Activated naive CD8-positive, alpha-beta T cell treated with anti-CD3 and anti-CD28 coated beads, Interleukin-2, amount 50 U/mL, for 24 hours (primary cell): ENCODE results near the gene ARHGAP15.

ENCODE experiments used
- ATAC-seq: fragments of 150-1000 bp; cut with Tn5 transposase; one replicate; pipeline ENCODE4 v1.10.0; 2021
- DNase-seq: peaks from one replicate; pipeline ENCODE4 v3.0.0; 2021
- H3K27ac Mint-ChIP-seq: one replicate; pipeline ENCODE4 v1.8.0; 2021; ENCODE audit warnings: mild to moderate bottlenecking, mixed read lengths
- H3K27me3 Mint-ChIP-seq: one replicate; pipeline ENCODE4 v1.8.0; 2021; ENCODE audit warnings: mixed read lengths
- H3K36me3 Mint-ChIP-seq: one replicate; pipeline ENCODE4 v1.8.0; 2021; ENCODE audit warnings: low read depth, mixed read lengths
- H3K4me1 Mint-ChIP-seq: one replicate; pipeline ENCODE4 v1.8.0; 2021; ENCODE audit warnings: mixed read lengths
- H3K4me3 Mint-ChIP-seq: one replicate; pipeline ENCODE4 v1.8.0; 2021; ENCODE audit warnings: mild to moderate bottlenecking, moderate library complexity, mixed read lengths
- H3K9me3 Mint-ChIP-seq: one replicate; pipeline ENCODE4 v1.8.0; 2021; ENCODE audit warnings: mixed read lengths

Gene ARHGAP15

GRCh38 chr2:143132355-143132754 is 3.1 kb downstream of the ARHGAP15 start:
- peak overlapping the region; percentile 80 for H3K4me3 Mint-ChIP-seq
- ATAC-seq: peak; percentile 64
- no peaks in the 10 kb centered on the region for H3K27me3 Mint-ChIP-seq
- peaks cover 77% of the 10 kb centered on the region for H3K4me1 Mint-ChIP-seq
- DNase-seq: peak; percentile 33
- peak overlapping the region; percentile 78 for H3K27ac Mint-ChIP-seq
- peaks cover 3% of the 10 kb centered on the region for H3K9me3 Mint-ChIP-seq
- peaks cover 14% of the 10 kb centered on the region for H3K36me3 Mint-ChIP-seq

- Mint-ChIP-seq H3K4me3 (no peak overlapping the region), H3K36me3 (peaks cover 14% of the 10 kb centered on the region), H3K27ac (no peak overlapping the region), H3K9me3 (peaks cover 3% of the 10 kb centered on the region), H3K27me3 (no peaks in the 10 kb centered on the region), H3K4me1 (peaks cover 77% of the 10 kb centered on the region)
- no peak for DNase-seq
- ATAC-seq: no peak
Observed at GRCh38 chr2:143133783-143134182, 4.6 kb downstream of the ARHGAP15 start.

- no peak overlapping the region for H3K27ac Mint-ChIP-seq
Observed at GRCh38 chr2:143138292-143138691, 9.1 kb downstream of the ARHGAP15 start.

GRCh38 chr2:143139835-143140393 is 10.7 kb downstream of the ARHGAP15 start:
- peaks cover 85% of the 10 kb centered on the region for H3K4me1 Mint-ChIP-seq
- ATAC-seq (no peak), DNase-seq (no peak)
- no peaks in the 10 kb centered on the region for H3K9me3 Mint-ChIP-seq
- peaks cover 8% of the 10 kb centered on the region for H3K36me3 Mint-ChIP-seq
- H3K4me3 Mint-ChIP-seq: peak overlapping the region; percentile 72
- H3K27ac Mint-ChIP-seq: peak overlapping the region; percentile 80
- H3K27me3 Mint-ChIP-seq: no peaks in the 10 kb centered on the region

More at GRCh38 chr2:143138292-143138691, 9.1 kb downstream of the ARHGAP15 start:
- ATAC-seq (no peak), DNase-seq (no peak)
- Mint-ChIP-seq H3K27me3 (no peaks in the 10 kb centered on the region), H3K4me1 (peaks cover 81% of the 10 kb centered on the region), H3K9me3 (peaks cover 3% of the 10 kb centered on the region), H3K4me3 (no peak overlapping the region), H3K36me3 (peaks cover 10% of the 10 kb centered on the region)

- Mint-ChIP-seq H3K27me3 (no peaks in the 10 kb centered on the region), H3K27ac (peak overlapping the region; percentile 80), H3K9me3 (no peaks in the 10 kb centered on the region), H3K36me3 (peaks cover 2% of the 10 kb centered on the region), H3K4me1 (peaks cover 85% of the 10 kb centered on the region), H3K4me3 (peak overlapping the region; percentile 72)
- DNase-seq (no peak), ATAC-seq (peak; percentile 65)
Observed at GRCh38 chr2:143140864-143141661, 11.8 kb downstream of the ARHGAP15 start.

- Mint-ChIP-seq H3K27ac (no peak overlapping the region), H3K4me1 (peaks cover 85% of the 10 kb centered on the region), H3K36me3 (peaks cover 2% of the 10 kb centered on the region), H3K9me3 (no peaks in the 10 kb centered on the region), H3K27me3 (no peaks in the 10 kb centered on the region), H3K4me3 (no peak overlapping the region)
- DNase-seq (no peak), ATAC-seq (no peak)
Observed at GRCh38 chr2:143142598-143142997, 13.4 kb downstream of the ARHGAP15 start.

- Mint-ChIP-seq H3K27ac (peak overlapping the region; percentile 10), H3K9me3 (no peaks in the 10 kb centered on the region), H3K4me1 (peaks cover 85% of the 10 kb centered on the region), H3K27me3 (no peaks in the 10 kb centered on the region), H3K36me3 (peaks cover 2% of the 10 kb centered on the region), H3K4me3 (no peak overlapping the region)
- DNase-seq: no peak
- ATAC-seq: no peak
Observed at GRCh38 chr2:143144813-143145455, 15.7 kb downstream of the ARHGAP15 start.

- no peak for DNase-seq
- Mint-ChIP-seq H3K4me3 (no peak overlapping the region), H3K9me3 (no peaks in the 10 kb centered on the region), H3K4me1 (peaks cover 85% of the 10 kb centered on the region), H3K27me3 (no peaks in the 10 kb centered on the region), H3K27ac (peak overlapping the region; percentile 1), H3K36me3 (peaks cover 2% of the 10 kb centered on the region)
- no peak for ATAC-seq
Observed at GRCh38 chr2:143146366-143146765, 17.1 kb downstream of the ARHGAP15 start.

- Mint-ChIP-seq H3K36me3 (peaks cover 2% of the 10 kb centered on the region), H3K4me1 (peaks cover 85% of the 10 kb centered on the region), H3K4me3 (no peak overlapping the region), H3K27me3 (no peaks in the 10 kb centered on the region), H3K27ac (peak overlapping the region; percentile 17), H3K9me3 (no peaks in the 10 kb centered on the region)
- DNase-seq (no peak), ATAC-seq (no peak)
Observed at GRCh38 chr2:143146815-143147530, 17.8 kb downstream of the ARHGAP15 start.

GRCh38 chr2:143148011-143148410 is 18.8 kb downstream of the ARHGAP15 start:
- no peak for DNase-seq
- H3K27ac Mint-ChIP-seq: peak overlapping the region; percentile 24
- no peaks in the 10 kb centered on the region for H3K27me3 Mint-ChIP-seq

GRCh38 chr2:143148757-143149156 is 19.5 kb downstream of the ARHGAP15 start:
- H3K9me3 Mint-ChIP-seq: no peaks in the 10 kb centered on the region
- peak overlapping the region; percentile 34 for H3K4me3 Mint-ChIP-seq

More at GRCh38 chr2:143148011-143148410, 18.8 kb downstream of the ARHGAP15 start:
- H3K4me3 Mint-ChIP-seq: no peak overlapping the region
- H3K9me3 Mint-ChIP-seq: no peaks in the 10 kb centered on the region
- H3K36me3 Mint-ChIP-seq: peaks cover 2% of the 10 kb centered on the region
- ATAC-seq: no peak
- peaks cover 89% of the 10 kb centered on the region for H3K4me1 Mint-ChIP-seq

GRCh38 chr2:143150287-143150686 is 21.1 kb downstream of the ARHGAP15 start:
- no peaks in the 10 kb centered on the region for H3K27me3 Mint-ChIP-seq
- ATAC-seq (no peak), DNase-seq (no peak)
- H3K9me3 Mint-ChIP-seq: no peaks in the 10 kb centered on the region
- peak overlapping the region; percentile 53 for H3K4me3 Mint-ChIP-seq
- H3K27ac Mint-ChIP-seq: peak overlapping the region; percentile 93
- peaks cover 87% of the 10 kb centered on the region for H3K4me1 Mint-ChIP-seq
- H3K36me3 Mint-ChIP-seq: no peaks in the 10 kb centered on the region

More at GRCh38 chr2:143148757-143149156, 19.5 kb downstream of the ARHGAP15 start:
- H3K4me1 Mint-ChIP-seq: peaks cover 87% of the 10 kb centered on the region
- DNase-seq (no peak), ATAC-seq (no peak)
- peak overlapping the region; percentile 93 for H3K27ac Mint-ChIP-seq
- no peaks in the 10 kb centered on the region for H3K27me3 Mint-ChIP-seq
- H3K36me3 Mint-ChIP-seq: peaks cover 2% of the 10 kb centered on the region

- H3K9me3 Mint-ChIP-seq: no peaks in the 10 kb centered on the region
- H3K4me1 Mint-ChIP-seq: peaks cover 86% of the 10 kb centered on the region
- H3K27me3 Mint-ChIP-seq: no peaks in the 10 kb centered on the region
- peak overlapping the region; percentile 47 for H3K4me3 Mint-ChIP-seq
- H3K36me3 Mint-ChIP-seq: peaks cover 5% of the 10 kb centered on the region
- peak overlapping the region; percentile 93 for H3K27ac Mint-ChIP-seq
- peak; percentile 88 for ATAC-seq
- no peak for DNase-seq
Observed at GRCh38 chr2:143151111-143151752, 22.0 kb downstream of the ARHGAP15 start.

GRCh38 chr2:143152219-143152618 is 23.0 kb downstream of the ARHGAP15 start:
- Mint-ChIP-seq H3K4me3 (peak overlapping the region; percentile 47), H3K27me3 (no peaks in the 10 kb centered on the region), H3K27ac (peak overlapping the region; percentile 93), H3K4me1 (peaks cover 81% of the 10 kb centered on the region), H3K36me3 (peaks cover 6% of the 10 kb centered on the region), H3K9me3 (no peaks in the 10 kb centered on the region)
- no peak for DNase-seq
- ATAC-seq: no peak
